ENCODE data around the gene CCDC92B.

Gene CCDC92B

DNA sequence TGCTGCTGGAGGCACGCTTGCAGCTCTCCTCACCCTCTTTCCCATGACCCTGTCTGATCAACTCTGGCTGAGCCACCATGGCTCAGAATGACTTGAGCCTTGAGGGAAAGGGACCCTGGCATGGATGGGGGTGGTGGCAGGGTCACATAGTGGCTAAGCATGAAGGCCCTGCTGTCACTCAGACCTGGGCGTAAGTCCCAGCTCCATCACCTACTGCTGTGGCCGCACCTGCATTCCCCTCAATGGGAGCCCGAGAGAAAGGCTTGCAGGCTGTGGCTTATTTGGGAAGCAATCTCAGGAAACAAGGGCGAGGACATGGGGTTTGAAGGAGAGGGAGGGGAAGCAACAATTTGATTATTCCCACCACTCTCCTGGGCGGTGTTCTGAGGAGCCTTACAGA, 29.0 kb upstream of the CCDC92B start:
- no peak for DNase-seq (ENCODE audit: low spot score)

DNA sequence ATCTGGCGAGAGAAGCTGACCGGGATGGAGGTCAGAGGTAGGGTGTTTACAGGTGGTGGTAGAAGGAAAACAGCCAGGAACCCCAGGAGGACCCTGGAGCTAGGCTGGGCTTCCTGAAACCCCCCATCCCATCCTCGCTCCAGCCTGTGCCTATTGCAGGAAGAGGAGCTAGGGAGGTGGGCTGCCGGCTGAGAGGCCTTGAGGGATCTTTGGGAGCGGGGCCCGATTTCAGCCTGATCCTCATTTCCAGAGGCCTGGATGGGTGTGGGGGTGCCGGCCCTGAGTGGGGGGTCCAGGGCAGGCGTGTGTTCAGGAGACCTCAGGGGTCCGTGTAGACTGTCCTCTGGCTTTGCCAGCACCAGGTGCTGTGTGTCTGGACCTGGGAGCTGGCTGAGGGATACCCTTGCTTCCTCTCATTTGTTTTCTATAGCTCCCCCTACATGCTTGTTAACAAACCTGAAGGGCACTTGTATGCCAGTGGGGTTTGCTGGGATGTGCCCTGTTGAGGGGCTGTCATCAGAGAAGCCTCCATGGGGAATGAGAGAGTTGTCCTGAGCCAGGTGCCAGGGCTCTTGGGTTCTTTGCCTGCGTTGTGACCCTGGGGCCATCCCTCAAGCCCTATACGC, 27.9 kb upstream of the CCDC92B start:
- no peak for DNase-seq (ENCODE audit: low spot score)

DNA sequence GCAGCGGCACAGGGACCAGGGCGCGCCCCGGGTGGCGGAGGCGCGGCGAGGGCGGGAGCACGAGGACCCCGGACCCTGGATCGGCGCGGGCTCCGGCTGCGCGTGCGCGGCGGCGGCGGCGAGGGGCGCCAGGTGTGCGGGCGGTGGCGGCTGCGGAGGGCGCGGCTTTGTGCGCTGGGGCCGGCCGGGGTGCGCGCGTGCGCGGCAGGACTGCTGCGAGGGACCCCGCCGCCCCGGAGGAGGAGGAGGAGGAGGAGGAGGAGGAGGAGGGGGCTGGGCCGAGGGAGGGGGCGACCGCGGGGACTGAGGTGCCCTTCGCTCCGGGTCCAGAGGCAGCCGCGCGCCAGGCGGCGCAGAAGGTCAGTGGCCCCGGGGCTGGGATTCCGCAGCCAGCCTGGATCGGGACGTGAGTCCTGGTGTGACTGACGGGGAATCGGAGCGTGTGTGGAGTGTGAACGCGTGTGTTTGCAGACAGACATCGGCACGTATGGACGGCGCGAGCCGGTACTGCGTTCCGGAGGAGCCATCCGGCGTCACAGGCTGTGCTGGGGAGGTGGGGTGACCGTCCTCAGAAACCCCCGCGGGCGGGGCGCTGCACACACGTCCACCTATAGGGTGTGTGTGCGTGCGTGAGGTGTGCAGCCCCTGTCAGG, 27.3 kb upstream of the CCDC92B start:
- no peak for DNase-seq (ENCODE audit: low spot score)

DNA sequence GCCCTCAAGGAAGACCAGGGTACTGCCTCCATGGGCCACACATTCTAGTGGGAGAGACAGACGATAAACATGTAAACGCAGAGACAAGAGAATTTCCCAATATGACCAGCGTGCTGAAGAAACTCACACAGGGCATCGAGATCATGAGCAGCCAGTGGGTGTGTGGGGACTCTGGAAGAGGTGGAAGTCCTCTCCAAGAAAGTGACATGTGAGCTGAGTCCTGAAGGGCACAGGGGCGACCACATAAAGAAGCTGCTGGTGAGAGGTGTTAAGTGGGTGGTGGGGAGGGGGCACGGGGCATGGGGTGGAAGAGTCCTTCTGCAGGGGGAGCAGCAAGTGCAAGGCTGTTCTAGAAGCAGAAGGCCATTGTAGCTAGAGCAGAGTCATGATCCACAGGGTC, 25.8 kb upstream of the CCDC92B start:
- DNase-seq (ENCODE audit: low spot score), result no peak

DNA sequence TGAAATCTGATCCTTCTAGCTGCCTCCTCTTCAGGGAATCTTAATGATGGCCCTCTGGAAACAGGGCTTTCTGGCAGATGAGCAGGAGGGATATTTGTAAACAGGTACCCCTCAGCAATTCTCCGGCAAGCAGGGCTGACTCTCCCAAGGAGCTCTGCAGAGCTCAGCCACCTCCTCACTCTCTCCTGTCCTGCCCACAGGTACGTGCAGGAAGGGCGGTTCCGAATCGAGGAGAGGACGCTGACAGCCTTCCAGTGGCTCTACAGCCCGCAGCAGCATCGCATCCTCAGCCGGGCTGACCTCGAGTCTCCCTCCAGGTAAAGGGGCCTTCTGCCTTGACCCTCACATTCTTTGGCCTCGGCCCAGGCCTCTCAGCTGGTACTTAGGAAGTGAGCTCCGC, 20.7 kb upstream of the CCDC92B start:
- no peak for DNase-seq (ENCODE audit: low spot score)

DNA sequence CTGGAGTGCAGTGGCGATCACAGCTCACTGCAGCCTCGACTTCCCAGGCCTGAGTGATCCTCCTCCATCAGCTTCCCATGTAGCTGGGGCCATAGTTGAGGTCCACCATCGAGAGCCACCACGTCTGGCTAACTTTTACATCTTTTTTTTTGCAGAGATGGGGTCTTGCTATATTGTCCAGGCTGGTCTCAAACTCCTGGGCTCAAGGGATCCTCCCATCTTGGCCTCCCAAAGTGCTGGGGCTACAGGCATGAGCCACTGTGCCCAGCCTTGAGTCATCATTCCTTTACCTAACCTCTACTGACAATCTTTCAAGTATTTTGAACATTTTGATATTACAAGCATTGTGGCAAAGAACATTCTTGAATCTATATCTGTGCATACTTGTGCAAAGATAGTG, 9.4 kb upstream of the CCDC92B start:
- no peak for DNase-seq (ENCODE audit: low spot score)

DNA sequence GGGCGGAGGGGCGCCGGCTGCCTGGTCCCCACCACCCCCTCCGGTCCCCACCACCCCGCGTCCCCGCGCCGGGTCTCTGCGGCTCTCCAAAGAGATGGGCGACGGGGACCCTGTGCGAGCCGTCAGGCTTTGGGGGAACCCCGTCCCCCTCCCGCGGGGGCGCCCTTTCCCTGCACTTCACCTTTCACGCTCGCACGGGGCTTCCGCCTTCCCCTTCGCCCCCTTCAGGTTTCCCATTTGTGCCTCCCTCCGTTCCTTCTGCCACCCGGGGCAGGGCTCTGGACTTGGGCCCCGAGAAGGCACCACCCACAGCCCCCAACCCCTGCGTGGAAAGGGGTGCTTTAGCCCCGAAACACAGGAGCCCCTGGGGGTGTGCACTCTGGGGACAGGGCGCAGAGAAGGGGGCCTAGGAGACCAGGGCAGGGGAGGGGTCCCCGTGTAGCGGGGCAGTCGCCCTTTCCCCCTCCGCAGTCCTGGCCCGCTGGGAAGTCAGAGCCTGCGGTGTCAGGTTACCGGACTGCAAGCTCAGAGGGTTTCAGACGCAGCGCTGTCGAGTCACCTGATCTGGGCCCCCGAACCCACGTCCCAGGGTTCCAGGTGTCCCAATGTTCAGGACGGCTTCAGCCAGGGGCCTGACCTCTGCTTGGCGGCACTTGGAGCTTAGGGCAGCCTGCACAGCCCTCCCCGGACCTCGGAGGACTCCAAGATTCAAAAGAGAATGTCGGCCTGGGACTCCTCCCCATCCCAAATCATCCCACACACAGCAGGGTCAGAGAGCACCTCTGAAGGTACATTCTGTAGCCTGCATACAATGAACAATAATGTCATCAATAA, 6.7 kb upstream of the CCDC92B start:
- DNase-seq (ENCODE audit: low spot score), result no peak

DNA sequence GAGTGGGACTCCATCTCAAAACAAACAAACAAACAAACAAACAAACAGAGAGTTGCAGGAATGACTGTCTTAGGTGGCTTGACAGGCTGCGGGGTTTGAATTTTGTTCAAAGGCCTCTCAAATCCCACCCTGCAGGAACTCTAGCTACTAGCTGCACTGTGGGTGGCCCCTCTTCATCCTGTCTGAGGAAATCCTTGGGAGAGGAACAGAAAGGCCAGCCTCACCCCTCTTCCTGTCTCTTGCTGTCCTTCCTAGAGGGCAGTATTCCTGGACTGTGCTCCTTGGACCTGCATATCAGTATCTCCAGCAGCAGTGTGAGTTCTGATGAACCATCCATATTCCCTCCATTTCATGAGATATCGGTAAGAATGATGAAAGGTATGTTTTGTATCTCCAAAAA, 2.0 kb upstream of the CCDC92B start:
- DNase-seq (ENCODE audit: low spot score), result no peak

DNA sequence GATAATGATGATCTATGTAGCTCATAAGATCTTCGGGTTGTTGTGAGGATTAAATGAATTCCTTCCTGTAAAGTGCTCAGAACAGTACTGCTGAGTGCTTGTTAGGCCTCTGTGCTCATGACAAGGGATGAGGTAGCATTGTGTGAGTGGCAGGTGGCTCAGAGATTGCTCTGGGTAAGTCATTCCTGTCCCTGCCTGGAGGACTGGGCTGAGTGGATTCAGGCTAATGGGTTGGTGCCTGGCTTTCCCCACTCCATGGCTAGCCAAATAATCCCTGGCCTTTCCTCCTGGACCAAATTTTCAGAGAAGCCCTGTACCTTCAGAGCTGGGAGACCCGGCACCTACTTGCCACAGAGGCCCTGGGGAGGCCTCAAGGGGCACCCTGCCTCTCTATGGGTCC, 1.3 kb upstream of the CCDC92B start:
- no peak for DNase-seq (ENCODE audit: low spot score)

DNA sequence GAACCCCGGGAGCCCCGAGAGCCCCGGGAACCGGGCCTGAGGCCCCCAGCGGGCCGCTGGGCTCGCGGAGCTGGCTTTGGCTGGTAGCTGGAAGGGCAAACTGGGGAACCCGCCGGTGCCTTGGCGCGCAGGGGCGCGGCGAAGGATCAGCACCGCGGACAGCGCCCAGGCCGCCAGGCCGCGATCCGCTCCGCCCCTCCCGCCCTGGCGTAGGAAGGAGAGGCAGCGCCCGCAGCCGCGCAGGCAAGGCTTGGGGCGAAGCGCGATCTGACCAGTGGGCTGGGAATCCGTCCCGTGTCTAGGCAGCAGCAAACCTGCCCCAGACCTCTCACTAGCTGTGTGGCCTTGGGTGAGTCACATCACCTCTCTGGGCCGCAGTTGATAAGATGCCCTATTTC, 331 bp upstream of the CCDC92B start:
- peak; percentile 27 for DNase-seq (ENCODE audit: low spot score)

DNA sequence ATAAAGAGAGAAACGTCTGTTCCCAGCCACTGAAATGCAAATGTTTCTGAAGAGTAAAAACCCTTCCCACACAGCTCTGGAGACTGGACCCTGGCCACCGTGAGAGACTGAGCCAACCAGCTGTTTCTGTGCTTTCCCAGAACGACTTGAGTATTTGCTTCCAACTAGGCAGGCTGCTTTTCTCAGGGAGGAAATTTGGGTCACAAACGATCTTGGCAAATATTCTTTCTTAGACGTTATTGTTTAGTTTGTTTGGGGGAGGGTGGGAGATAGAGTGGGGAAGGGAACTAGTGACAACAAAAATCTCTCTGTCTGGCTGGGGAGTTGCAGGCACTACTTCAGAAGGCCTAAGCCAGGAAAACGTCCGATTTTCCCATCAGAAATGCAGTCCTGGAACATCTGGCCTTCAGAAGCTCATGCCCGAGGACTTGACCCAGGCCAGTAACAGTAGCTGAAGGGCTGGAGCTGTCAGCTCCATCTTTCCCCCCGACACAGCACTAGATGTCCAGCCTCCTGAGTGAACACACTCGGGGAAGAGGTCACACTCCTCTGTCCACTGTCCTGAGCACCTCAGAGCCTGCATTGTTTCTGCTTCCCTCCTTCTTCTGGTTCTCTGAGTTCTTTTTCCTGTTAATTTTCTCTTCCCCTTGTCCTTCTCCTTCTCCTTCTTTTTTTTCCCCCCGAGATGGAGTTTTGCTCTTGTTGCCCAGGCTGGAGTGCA, 4.0 kb downstream of the CCDC92B start:
- no peak for DNase-seq (ENCODE audit: low spot score)

DNA sequence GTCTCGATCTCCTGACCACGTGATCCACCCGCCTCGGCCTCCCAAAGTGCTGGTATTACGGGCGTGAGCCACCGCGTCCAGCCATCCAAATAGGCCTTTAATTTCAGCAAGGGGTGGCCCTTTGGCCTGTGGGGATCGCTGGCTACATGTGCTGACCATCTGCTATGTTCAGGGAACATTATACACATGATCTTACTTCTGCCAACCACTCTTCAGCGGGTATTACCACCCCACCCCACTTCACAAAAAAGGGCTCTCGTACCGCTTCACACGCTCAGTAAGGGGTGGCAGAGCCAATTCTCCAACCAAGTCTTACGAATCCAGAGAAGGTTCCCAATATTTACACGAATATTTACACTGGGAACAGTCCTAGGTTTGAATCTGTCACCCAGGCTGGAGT, 11.8 kb downstream of the CCDC92B start:
- no peak for DNase-seq (ENCODE audit: low spot score)

DNA sequence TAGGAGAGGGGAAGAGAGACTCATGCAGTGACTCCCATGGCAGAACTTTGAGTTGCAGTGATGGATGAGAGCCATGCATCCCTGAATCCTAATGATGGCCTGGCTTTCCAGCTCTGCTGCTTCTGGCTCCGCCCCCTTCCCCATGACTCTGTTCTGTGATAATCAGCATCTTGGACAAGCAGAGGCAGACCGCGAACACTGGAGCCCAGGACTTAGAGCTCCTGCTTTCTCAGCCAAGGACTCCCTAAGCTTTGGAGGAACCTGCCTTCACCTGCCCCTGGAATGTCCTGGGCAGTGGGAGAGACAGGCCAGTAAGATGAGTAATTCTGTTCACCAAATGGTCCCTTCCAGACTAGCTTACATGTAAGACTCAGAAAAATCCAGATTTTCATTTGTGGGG, 12.5 kb downstream of the CCDC92B start:
- DNase-seq (ENCODE audit: low spot score), result no peak

DNA sequence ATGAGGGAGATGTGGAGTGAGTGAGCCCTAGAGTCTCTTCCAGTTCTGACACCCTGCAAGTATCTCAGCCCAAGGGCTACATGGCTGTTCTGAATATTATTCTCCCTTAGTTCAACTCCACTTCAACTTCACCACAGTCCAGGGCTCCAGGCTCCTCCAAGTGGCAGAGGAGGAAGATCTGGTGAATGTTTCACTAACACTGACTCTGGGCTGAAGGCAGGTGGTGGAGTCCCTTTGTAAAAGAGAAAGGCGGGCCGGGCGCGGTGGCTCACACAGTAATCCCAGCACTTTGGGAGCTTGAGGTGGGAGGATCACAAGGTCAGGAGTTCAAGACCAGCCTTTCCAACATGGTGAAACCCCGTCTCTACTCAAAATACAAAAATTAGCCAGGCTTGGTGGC, 13.6 kb downstream of the CCDC92B start:
- no peak for DNase-seq (ENCODE audit: low spot score)

DNA sequence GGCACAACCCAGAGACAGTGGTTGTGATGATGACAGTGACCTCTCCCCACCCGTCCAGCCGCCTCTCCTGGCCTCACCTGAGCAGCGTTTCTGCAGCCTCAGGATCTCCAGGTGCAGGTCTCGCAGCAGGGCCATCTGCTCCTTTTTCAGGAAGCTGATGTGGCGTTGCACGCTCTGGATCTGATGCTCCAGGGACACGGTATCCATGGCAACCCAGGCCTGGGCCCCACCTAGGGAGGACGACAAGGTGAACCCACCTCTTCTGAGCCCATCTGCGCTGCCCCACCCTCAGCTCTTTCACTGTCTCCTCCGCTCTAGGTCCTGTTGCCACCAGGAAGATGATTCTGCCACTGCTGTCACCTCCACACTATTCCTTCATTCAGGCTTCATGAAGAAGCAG, 14.5 kb downstream of the CCDC92B start:
- no peak for DNase-seq (ENCODE audit: low spot score)

DNA sequence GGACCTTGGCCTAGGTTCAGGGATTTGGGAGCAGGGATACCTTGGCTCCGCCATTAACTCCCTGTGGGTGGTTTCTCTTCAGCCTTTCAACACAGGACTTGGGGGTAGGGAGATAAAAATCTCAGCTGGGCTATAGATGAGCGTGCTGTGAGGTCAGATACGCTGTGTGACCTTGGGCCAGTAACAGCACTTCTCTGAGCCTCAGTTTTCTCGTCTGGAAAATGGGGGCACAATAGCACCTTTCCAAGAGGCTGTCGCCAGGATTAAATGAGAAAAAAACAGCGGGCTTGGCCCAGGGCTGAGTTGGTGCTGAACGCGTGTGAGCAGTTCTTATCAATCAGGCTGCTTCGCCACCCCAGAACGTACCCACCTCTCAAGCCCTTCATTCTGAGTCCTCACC, 17.6 kb downstream of the CCDC92B start:
- no peak for DNase-seq (ENCODE audit: low spot score)

DNA sequence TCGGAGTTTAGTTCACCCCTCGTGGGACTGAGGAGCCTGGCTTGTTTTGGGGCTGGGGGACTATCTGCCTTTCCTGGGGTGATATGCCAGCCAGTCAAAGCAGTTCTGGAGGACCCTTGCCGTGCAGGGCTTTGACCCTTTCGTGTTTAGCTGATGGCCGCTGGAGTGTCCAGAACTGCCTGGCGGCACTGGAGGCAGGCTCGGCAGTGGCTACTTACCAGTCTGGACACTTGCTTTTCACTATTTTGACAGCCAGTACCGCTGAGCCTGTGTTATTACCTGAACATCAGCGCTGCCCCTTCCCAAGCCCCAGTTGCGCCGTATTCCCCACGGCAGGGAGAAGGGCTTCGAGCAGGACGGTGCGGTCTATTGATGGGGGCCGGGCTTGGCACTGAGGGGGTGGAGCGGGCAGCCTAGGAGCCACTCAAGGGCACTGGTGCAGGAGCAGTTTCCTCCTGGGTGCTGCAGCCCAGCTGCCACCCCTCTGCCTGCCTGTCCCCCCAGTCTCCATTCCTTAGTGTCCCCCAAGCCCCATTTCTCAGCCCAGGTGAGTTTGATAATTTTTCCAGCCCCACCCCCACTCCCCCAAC, 18.6 kb downstream of the CCDC92B start:
- no peak for DNase-seq (ENCODE audit: low spot score)

DNA sequence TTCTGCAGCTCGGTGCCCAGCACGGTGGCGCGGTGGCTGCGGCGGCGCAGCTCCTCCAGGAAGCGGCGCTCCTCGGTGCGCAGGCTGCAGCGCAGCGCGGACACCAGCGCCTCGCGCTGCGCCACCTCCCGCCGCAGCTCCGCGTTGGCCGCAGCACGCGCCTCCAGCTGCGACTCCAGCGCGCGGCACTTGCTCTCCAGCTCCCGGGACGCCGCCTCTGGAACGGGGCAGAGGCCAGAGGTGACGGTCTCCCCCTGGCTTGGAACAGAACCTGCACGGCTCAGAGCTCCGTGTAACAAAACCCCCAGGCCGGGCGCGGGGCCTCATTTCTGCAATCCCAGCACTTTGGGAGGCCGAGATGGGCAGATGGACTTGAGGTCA, 24.7 kb downstream of the CCDC92B start:
- no peak for DNase-seq (ENCODE audit: low spot score)

DNA sequence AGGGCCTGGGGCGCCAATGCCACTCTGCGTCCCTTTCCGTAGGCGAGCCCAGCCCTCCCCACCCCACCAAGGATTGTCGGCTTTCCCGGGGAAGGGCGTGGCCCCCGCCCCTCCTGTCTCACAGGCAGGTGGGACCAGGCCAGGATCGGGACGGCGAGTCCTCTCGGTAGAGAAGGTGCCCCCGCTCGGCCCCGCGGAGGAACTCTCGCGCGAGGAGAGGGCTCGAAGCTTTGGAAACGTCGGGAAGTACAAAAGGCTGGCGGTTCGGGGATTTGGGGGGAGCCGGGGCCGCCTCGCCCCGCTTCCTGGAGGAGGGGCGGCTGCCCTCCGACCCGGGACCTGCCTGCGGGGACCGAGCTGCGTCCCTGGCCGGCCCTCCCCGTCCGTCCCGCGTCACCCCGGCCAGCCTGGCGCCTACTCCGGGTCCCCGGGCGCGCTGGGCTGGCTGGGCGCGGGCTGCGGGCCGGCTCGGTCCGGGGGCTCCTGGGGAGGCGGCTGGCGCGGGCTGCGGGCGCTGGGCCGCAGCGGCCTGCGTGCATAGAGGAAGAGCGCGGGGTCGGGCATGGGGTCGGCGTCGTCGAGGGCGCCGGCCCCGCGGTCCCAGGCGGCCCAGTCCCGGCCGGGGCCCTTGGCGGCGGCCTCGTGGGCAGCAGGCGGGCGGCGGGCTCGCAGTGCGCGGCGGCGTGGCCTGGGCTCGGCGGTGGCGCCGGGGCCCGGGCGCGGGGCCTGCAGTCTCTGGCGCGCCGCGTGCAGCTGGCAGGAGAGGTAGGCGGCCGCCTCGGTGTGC, 25.3 kb downstream of the CCDC92B start:
- no peak for DNase-seq (ENCODE audit: low spot score)

DNA sequence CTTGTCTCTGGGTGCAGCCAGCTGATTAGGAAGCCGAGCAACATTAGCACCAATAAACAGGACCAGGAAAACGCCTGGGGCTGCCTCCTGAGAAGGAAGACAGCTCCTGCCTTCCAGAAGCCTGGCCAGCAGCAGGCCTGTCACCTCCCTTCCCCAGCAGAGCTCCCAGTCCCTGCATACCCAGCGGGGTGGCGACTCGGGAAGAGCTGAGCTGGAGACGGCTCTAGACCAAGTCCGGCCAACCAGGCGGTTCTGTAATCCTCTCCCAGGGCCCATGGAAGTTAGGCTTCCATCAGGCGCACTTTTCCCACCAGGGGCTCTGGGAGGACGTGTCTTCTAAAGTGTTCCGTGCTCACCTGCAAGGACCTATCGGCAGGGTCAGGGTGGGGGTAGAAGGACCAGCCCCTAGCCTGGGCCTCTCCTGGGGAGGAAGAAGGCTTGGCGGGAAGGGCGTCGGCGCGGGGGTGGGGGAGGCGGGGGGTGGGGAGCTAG, 25.9 kb downstream of the CCDC92B start:
- DNase-seq (ENCODE audit: low spot score), result no peak

DNA sequence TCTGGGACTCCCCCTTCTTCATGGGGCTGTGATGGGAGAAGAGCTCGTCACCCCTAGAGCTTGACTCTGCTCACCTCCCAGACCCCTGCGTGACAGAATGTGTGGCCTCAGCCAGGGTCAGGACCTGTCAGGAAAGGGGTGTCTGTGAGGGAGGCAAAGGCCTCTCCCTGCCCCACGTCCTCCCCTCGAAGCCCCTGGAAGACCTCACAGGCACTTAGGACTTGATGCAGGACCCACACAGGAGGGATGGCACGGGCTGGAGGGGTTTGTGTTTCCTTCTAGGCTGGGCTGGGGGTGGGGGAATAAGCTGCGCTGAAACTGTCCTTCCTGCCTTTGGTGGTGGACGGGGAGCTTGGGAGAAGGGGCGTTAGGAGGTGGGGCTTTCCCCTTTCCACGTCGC, 26.8 kb downstream of the CCDC92B start:
- DNase-seq (ENCODE audit: low spot score), result no peak

Measured in hematopoietic multipotent progenitor cell treated with erythropoietin and hydrocortisone succinate and interleukin-3 and kit ligand, for 17 days (in vitro differentiated cells).